Fibroblast of skin of right quadriceps (primary cell): ENCODE results near the gene TPTE2.
"Not testable (repeated sequence)": the region's sequence is repeated elsewhere in the genome, so short reads cannot be mapped to it uniquely, and the experiment has no call there.

Source experiments
- DNase-seq: peaks from one replicate; pipeline ENCODE4 v3.0.0-alpha.2; 2013

The TPTE2 gene

GRCh38 chr13:19561585-19561984, 253 bp upstream of the TPTE2 start:
- DNase-seq, result no peak

GRCh38 chr13:19560672-19561071, 660 bp downstream of the TPTE2 start:
- DNase-seq, result not testable (repeated sequence)

- not testable (repeated sequence) for DNase-seq
Measured at GRCh38 chr13:19559739-19560138, 1.6 kb downstream of the TPTE2 start.

GRCh38 chr13:19557287-19557686, 4.0 kb downstream of the TPTE2 start:
- not testable (repeated sequence) for DNase-seq

GRCh38 chr13:19549245-19549644, 12.1 kb downstream of the TPTE2 start:
- not testable (repeated sequence) for DNase-seq

GRCh38 chr13:19525634-19526033, 35.7 kb downstream of the TPTE2 start:
- not testable (repeated sequence) for DNase-seq

GRCh38 chr13:19519049-19519448, 42.3 kb downstream of the TPTE2 start:
- DNase-seq, result no peak

- not testable (repeated sequence) for DNase-seq
Measured at GRCh38 chr13:19507623-19508022, 53.7 kb downstream of the TPTE2 start.

- DNase-seq, result not testable (repeated sequence)
Measured at GRCh38 chr13:19460126-19460525, 101.2 kb downstream of the TPTE2 start.

- DNase-seq, result not testable (repeated sequence)
Measured at GRCh38 chr13:19439056-19439686, 122.2 kb downstream of the TPTE2 start.

- DNase-seq, result not testable (repeated sequence)
Measured at GRCh38 chr13:19437780-19438179, 123.6 kb downstream of the TPTE2 start.

- not testable (repeated sequence) for DNase-seq
Measured at GRCh38 chr13:19422236-19422635, 139.1 kb downstream of the TPTE2 start.

- not testable (repeated sequence) for DNase-seq
Measured at GRCh38 chr13:19412494-19412893, 148.8 kb downstream of the TPTE2 start.

- not testable (repeated sequence) for DNase-seq
Measured at GRCh38 chr13:19382746-19383511, 178.4 kb downstream of the TPTE2 start.

- DNase-seq, result no peak
Measured at GRCh38 chr13:19382111-19382510, 179.2 kb downstream of the TPTE2 start.
